ENCODE data around the gene CFTR.

CFTR gene

DNA sequence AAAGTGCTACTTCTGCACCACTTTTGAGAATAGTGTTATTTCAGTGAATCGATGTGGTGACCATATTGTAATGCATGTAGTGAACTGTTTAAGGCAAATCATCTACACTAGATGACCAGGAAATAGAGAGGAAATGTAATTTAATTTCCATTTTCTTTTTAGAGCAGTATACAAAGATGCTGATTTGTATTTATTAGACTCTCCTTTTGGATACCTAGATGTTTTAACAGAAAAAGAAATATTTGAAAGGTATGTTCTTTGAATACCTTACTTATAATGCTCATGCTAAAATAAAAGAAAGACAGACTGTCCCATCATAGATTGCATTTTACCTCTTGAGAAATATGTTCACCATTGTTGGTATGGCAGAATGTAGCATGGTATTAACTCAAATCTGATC, 110.4 kb downstream of the CFTR start:
- DNase-seq = no peak

DNA sequence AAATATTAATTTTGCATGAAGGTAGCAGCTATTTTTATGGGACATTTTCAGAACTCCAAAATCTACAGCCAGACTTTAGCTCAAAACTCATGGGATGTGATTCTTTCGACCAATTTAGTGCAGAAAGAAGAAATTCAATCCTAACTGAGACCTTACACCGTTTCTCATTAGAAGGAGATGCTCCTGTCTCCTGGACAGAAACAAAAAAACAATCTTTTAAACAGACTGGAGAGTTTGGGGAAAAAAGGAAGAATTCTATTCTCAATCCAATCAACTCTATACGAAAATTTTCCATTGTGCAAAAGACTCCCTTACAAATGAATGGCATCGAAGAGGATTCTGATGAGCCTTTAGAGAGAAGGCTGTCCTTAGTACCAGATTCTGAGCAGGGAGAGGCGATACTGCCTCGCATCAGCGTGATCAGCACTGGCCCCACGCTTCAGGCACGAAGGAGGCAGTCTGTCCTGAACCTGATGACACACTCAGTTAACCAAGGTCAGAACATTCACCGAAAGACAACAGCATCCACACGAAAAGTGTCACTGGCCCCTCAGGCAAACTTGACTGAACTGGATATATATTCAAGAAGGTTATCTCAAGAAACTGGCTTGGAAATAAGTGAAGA, 112.3 kb downstream of the CFTR start:
- DNase-seq = no peak

DNA sequence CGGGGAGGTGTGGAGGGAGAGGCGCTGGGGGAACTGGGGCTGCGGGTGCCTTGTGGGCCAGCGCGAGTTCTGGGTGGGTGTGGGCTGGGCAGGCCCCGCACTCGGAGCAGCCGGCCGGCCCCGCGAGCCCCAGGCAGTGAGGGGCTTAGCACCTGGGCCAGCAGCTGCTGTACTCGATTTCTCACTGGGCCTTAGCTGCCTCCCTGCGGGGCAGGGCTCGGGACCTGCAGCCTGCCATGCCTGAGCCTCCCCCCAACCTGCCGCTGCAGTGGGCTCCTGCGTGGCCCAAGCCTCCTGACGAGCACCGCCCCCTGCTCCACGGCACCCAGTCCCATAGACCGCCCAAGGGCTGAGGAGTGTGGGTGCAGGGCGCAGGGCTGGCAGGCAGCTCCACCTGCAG, 116.3 kb downstream of the CFTR start:
- no peak for DNase-seq

- DNase-seq = no peak
These were observed 117.9 kb downstream of the CFTR start for GRCh38 chr7:117597755-117598154.

DNA sequence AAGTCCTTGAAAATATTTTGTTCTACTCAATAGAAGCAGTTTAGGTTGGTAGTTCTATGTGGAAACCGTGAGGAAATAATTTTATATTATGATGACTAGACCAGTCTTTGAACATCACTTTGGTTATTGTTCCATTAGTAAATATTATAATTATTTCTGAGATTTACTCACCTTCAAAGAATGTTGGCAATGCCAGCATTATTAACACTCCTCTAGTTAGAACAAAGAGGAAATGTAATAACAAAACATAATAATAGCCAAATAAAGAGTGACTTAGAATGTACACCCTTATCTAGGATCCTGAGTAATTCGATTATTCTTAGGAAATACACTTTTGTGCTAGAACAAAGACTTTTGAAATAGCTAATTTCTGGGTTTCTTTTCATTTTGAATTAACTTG, 121.1 kb downstream of the CFTR start:
- DNase-seq = no peak

GRCh38 chr7:117603627-117604026, 123.8 kb downstream of the CFTR start:
- no peak for DNase-seq

GRCh38 chr7:117605712-117606111, 125.9 kb downstream of the CFTR start:
- no peak for DNase-seq

DNA sequence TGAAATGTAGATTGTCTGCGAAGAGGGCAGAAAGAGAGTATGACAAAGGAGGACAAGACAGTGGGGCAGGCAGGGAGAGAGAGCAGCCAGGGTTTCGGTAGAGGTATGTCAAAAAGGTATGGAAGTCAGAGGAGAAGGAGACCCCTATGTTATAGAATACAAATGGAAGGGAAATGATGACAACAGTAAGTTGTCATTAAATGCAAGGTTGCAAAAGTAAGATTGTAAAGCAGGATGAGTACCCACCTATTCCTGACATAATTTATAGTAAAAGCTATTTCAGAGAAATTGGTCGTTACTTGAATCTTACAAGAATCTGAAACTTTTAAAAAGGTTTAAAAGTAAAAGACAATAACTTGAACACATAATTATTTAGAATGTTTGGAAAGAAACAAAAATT, 126.3 kb downstream of the CFTR start:
- no peak for DNase-seq

DNA sequence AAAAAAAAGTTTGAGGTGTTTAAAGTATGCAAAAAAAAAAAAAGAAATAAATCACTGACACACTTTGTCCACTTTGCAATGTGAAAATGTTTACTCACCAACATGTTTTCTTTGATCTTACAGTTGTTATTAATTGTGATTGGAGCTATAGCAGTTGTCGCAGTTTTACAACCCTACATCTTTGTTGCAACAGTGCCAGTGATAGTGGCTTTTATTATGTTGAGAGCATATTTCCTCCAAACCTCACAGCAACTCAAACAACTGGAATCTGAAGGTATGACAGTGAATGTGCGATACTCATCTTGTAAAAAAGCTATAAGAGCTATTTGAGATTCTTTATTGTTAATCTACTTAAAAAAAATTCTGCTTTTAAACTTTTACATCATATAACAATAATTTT, 130.6 kb downstream of the CFTR start:
- no peak for DNase-seq

- DNase-seq = no peak
These were observed 132.8 kb downstream of the CFTR start for GRCh38 chr7:117612637-117613036.

DNA sequence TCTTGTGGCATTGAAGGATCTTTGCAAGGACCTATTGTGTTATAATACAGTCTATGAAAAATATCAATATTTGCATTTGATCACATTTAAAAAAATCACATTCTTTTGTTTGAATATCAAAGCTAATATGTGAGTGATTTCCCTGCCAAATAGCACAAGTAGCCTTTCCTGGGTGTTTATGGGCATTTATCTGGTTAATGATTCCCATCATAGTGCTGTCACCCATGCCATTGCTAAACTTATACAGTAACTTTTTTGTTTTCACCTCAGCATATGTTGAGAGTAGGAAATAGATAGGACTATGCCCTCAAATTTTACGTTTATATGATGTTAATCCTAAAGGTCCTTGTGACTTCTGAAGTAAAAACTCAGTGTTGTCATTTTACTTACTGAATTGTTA, 136.9 kb downstream of the CFTR start:
- no peak for DNase-seq

DNA sequence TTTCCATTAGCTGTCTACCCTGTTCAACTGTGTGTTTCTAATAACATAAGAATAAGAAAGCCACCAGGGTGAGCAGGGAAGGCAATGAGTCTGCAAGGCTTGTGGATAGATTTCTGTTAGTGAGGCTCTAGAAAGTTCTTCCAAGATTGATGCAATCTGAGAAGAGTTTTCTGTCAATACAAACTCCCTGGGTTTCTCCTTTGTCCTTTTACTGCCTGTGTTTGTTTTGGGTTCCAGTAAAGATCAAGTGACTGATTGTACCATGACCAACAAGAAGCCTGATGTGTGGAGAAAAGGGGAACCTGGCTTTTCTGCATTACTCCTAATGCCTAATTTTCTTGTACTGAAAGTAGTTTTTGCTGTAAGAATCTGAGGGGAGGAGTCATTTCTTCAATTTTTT, 139.9 kb downstream of the CFTR start:
- DNase-seq = no peak

DNA sequence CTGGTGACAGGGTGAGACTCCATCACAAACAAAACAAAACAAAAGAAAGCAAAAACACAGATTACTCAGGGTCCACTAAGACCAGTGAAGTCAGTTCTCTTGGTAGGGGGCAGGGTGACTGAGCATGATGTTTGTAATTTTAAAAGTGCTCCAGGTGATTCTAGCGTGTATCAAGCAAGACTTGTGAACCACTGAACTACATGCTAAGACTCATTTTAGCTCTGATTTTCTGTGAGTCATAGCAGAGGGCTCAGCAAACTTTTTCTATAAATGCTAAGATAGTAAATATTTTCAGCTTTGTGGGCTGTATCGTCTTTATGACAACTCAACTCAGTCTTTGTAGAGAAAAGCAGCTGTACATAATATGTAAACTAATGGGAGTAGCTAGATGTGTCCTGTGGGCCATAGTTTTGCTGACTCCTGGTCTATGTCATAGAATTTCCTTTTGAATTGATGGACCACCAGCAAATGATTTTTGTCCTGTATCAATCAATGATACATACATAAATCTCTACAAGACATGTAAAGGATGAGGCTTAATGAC, 141.3 kb downstream of the CFTR start:
- no peak for DNase-seq

DNA sequence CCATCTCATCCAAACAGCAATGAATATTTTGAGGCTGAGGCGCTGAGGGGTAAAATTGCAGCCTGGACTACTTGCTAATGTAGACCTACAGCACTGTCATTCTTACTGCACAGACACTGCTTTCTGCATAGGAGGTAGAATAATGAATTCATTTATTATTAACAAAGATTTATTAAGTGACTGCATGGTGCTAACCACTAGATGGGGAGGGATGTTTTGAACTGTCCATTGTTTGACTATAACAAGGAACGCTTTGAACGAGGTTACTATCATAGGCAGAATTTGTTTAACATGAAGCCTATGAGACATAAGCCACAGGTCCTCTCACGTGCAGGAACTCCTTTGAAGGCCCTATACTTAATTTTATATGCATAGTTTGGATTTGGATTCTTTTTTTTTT, 143.8 kb downstream of the CFTR start:
- no peak for DNase-seq

GRCh38 chr7:117630501-117630900, 150.7 kb downstream of the CFTR start:
- no peak for DNase-seq

- no peak for DNase-seq
These were observed 151.2 kb downstream of the CFTR start for GRCh38 chr7:117630907-117631564.

DNA sequence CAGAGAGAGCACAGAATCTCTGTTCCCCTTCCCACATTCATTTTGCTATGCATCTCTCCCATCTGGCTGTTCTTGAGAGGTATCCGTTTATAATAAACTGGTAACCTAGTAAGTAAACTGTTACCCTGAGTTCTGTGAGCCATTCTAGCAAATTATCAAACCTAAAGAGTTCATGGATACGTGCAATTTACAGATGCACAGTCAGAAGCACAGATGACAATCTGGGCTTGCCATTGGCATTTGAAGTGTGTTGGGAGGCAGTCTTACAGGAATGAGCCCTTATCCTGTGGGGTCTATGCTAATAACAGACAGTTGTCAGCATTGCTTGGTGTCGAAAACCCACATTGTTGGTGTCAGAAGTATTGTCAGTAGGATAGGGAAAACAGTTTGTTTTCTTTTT, 151.8 kb downstream of the CFTR start:
- no peak for DNase-seq

DNA sequence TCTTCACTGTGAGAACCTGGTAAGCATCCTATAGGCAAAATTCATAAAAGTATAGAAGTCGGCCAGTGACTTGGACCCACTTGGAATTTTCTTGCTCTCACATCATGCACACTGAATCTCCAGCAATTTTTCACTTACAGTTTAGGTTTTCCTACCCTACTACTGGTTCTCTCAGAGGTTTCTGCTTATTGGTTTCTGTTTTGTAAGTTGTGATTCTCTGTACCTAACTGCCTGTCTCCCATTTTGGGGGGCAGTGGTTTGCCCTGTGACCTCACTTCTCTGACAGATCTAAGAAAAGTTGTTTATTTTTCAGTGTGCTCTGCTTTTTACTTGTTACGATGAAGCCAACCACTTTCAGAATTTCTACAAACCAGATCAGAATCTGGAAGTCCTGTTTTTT, 158.1 kb downstream of the CFTR start:
- no peak for DNase-seq

DNA sequence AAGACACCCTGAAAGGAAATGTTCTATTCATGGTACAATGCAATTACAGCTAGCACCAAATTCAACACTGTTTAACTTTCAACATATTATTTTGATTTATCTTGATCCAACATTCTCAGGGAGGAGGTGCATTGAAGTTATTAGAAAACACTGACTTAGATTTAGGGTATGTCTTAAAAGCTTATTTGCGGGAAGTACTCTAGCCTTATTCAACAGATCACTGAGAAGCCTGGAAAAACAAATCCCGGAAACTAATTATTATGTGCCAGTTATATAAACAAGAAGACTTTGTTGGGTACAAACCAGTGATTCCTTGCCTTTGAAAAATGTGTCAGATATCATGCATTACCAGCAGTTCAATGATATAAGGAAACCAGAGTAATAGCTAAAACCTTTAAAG, 160.1 kb downstream of the CFTR start:
- DNase-seq = no peak

GRCh38 chr7:117640465-117640864, 160.6 kb downstream of the CFTR start:
- no peak for DNase-seq

- DNase-seq = no peak
These were observed 165.8 kb downstream of the CFTR start for GRCh38 chr7:117645481-117646165.

GRCh38 chr7:117648203-117648866, 168.5 kb downstream of the CFTR start:
- no peak for DNase-seq

DNA sequence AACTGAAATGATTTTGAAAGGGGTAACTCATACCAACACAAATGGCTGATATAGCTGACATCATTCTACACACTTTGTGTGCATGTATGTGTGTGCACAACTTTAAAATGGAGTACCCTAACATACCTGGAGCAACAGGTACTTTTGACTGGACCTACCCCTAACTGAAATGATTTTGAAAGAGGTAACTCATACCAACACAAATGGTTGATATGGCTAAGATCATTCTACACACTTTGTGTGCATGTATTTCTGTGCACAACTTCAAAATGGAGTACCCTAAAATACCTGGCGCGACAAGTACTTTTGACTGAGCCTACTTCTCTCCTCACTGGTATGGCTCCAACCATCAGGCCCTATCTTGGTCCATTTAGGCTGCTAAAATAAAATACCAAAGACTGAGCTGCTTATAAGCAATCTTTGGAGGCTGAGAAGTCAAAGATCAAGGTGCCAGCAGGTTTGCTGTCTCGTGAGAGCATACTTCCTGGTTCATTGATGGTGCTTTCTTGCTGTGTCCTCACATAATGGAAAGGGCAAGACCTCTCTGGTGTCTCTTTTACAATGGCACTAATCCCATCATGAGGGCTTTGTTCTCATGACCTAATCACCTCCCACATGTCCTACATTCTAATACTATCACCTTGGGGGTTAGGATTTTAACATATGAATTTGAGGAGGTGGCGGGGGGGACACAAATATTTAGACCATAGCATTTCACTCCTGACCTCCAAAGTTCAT, 173.3 kb downstream of the CFTR start:
- DNase-seq = no peak

Measured in NCI-H774 (cell line).